SK-N-SH (cell line): ENCODE results near the gene SLC9A8.

Experiments
- CTCF ChIP-seq: fragments of 200-600 bp; sonication (generic); IDR thresholded peaks from 2 replicates; pipeline ENCODE4 v1.6.1; 2017; ENCODE audit warnings: antibody characterized with exemption, mild to moderate bottlenecking, moderate library complexity
- FOXM1 ChIP-seq: IDR thresholded peaks from 2 replicates; pipeline ENCODE4 v1.4.0; 2012; ENCODE audit warnings: low read depth, mild to moderate bottlenecking
- POLR2AphosphoS5 ChIP-seq: IDR thresholded peaks from 2 replicates; pipeline ENCODE4 v1.6.1; 2012; ENCODE audit warnings: low read depth, low read length
- RAD21 ChIP-seq: IDR thresholded peaks from 2 replicates; pipeline ENCODE4 v1.6.1; 2012; ENCODE audit warnings: mild to moderate bottlenecking, low read length

- TF ChIP-seq POLR2AphosphoS5 (no peak), FOXM1 (no peak), RAD21 (peak; percentile 88), CTCF (peak; percentile 75)
These were observed 33.7 kb downstream of the SLC9A8 start for GRCh38 chr20:49846206-49846807.
